22Rv1 (cell line): ENCODE measurements around the gene LCN12.

Experiments
- CTCF ChIP-seq: fragments of 450-650 bp; IDR thresholded peaks from 2 replicates; pipeline ENCODE4 v1.5.1; 2017; ENCODE audit warnings: mild to moderate bottlenecking
- ZFX ChIP-seq: fragments of 450-650 bp; IDR thresholded peaks from 2 replicates; pipeline ENCODE4 v1.6.1; 2017; ENCODE audit warnings: antibody characterized with exemption, borderline replicate concordance

GRCh38 chr9:136952321-136952850, 313 bp downstream of the LCN12 start:
- no peak for TF ChIP-seq CTCF
- TF ChIP-seq ZFX, result no peak
